GM18909 (cell line): ENCODE results near the gene NT5DC2.

ENCODE experiments used
- ATAC-seq: cut with Tn5 transposase; IDR thresholded peaks from one replicate; pipeline ENCODE4 v1.9.1; 2021; ENCODE audit warnings: mild to moderate bottlenecking; ENCODE audit not compliant: unreplicated experiment, poor library complexity

NT5DC2 gene

DNA sequence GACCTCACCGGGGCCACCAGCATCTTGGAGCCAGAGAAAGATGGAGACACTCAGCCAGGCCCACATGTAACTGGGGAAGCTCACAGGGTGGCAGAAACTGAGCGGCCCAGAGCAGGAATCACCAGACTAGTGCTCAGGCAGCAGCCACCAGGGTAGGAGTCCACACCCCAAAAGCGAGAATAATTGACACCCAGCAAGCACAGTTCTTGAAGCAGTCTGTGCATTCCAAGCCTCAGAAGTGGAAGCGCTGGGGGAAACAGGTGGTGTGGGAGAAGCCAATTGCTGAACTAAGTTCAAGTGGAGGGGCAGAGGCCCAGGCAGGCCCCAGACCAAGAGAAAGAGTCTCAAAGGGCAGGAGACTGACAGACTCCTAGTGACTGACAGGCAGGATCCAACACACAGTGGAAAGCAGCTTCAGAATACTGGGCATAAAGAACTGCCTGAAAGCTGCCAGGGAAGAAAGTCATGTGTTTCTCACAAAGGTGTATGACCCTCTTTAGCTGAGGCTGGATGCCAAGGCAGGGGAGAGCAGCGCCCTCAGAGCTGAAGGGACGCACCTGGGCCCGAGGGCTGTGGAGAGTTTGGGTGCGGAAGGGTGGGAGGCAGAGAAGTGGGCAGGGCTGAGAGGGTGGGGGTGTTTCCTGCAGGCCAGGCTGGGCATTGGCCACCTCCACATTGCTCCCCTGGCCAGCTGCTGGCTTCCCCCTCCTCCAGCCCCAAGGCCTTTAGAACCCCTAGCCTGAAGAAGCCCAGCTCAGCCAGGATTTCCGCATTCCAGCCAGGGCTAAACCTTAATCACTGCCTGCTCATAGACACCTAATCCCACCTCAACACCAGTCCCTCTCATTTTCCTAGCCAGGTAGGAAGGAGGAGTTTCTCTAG lies 7.7 kb downstream of the NT5DC2 start:
- no peak for ATAC-seq

GRCh38 chr3:52524752-52525679 lies 8.6 kb downstream of the NT5DC2 start:
- ATAC-seq, result no peak

DNA sequence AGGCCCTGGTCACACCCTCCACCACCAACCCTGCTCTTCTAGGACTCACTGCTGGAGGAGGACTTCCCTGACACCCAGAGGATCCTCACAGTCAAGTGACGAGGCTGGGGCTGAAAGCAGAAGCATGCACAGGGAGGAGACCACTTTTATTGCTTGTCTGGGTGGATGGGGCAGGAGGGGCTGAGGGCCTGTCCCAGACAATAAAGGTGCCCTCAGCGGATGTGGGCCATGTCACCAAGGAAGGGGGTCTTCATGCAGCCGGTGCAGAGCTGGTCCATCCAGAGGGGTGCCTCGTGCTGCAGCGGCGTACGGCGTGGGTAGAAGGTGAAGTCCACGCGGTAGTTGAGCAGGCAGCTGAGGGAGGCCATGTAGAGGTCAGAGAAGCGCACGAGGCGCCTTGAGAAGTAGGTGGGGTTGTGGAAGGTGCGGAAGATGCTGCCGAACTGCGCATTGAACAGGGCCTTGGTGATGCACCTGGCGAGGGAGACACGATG lies 9.4 kb downstream of the NT5DC2 start:
- no peak for ATAC-seq

GRCh38 chr3:52523386-52524257 lies 10.0 kb downstream of the NT5DC2 start:
- no peak for ATAC-seq

- no peak for ATAC-seq
Measured at GRCh38 chr3:52522651-52523251, 10.9 kb downstream of the NT5DC2 start.

GRCh38 chr3:52521881-52522650 lies 11.6 kb downstream of the NT5DC2 start:
- no peak for ATAC-seq

DNA sequence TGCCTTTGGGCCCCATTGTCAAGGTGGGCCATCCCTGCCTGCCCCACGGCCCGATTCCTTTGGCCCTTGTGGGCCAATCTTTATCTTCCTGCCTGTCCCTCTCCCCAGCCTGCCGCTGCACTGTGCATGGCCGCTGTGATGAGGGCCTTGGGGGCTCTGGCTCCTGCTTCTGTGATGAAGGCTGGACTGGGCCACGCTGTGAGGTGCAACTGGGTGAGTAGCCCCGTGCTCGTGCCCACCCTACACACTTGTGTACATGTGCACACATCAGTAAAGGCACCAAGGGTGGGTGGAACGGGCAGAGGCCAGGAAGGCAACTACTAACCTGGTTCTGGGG lies 12.2 kb downstream of the NT5DC2 start:
- no peak for ATAC-seq

- no peak for ATAC-seq
Measured at GRCh38 chr3:52520716-52521487, 12.8 kb downstream of the NT5DC2 start.

DNA sequence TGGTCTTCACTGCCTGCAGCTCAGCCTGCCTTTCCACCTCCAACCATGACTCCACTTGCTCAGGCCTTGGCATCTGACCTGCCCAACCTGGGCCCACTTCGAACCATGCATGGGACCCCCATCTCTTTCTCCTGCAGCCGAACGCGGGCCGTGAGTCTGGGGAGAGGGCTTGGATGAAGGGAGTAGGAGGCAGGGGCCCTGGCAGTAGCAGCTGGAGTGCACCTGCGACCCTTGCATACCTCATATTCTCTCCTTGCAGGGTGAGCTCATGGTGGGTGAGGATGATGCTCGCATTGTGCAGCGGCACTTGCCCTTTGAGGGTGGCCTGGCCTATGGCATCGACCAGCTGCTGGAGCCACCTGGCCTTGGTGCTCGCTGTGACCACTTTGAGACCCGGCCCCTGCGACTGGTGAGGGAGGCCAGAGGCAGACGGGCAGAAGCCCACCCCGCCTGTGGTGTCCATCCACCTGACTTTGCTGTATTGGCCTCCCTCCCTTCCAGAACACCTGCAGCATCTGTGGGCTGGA lies 13.5 kb downstream of the NT5DC2 start:
- no peak for ATAC-seq

DNA sequence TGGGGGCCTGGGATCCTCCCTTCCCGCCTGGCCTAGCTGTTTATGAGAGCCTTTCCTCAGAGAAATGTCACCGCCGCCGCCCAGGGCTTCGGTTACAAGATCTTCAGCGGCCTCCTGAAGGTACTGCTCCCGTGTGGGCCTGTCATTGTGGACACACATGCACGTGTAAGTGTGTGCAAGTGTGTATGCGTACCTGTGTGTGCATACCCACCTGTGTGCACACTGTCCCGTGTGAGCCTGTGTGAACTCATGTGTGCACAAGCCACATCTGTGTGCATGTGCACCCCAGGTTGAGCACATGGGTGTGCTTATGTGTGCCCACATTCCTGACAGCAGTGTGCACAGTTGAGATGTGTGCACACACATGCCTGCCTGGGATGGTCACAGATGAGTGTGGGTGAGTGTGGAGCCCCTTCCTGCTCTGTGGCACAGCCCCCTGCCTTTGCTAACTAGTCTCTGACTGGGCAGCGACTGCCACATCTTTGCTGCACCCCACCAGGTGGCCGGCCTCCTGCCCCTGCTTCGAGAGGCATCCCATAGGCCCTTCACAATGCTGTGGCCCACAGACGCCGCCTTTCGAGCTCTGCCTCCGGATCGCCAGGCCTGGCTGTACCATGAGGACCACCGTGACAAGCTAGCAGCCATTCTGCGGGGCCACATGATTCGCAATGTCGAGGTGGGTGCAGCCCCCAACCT lies 14.1 kb downstream of the NT5DC2 start:
- no peak for ATAC-seq

DNA sequence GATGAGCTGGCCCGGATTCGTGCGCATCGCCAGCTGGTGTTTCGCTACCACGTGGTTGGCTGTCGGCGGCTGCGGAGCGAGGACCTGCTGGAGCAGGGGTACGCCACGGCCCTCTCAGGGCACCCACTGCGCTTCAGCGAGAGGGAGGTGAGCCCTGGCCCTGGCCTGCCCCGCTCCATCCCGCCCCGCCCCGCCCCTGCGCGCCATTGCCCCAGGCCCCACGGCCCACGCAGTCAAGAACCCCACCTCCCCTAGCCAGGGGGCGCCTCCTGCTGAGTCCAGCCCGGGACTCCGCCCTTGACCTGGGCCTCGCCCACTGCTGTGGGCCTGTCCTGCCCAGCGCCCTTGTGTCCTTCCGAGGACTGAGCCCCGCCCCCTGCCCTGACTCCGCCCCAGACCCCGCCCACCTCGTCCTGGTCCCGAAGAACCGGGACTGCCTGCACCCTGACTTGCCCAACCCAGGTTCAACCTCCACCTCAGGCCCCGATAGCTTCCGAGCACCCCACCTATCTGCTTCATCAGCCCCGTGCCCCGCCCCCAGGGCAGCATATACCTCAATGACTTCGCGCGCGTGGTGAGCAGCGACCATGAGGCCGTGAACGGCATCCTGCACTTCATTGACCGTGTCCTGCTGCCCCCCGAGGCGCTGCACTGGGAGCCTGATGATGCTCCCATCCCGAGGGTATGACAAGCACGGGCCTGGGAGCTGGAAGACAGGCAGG lies 14.8 kb downstream of the NT5DC2 start:
- ATAC-seq, result no peak

DNA sequence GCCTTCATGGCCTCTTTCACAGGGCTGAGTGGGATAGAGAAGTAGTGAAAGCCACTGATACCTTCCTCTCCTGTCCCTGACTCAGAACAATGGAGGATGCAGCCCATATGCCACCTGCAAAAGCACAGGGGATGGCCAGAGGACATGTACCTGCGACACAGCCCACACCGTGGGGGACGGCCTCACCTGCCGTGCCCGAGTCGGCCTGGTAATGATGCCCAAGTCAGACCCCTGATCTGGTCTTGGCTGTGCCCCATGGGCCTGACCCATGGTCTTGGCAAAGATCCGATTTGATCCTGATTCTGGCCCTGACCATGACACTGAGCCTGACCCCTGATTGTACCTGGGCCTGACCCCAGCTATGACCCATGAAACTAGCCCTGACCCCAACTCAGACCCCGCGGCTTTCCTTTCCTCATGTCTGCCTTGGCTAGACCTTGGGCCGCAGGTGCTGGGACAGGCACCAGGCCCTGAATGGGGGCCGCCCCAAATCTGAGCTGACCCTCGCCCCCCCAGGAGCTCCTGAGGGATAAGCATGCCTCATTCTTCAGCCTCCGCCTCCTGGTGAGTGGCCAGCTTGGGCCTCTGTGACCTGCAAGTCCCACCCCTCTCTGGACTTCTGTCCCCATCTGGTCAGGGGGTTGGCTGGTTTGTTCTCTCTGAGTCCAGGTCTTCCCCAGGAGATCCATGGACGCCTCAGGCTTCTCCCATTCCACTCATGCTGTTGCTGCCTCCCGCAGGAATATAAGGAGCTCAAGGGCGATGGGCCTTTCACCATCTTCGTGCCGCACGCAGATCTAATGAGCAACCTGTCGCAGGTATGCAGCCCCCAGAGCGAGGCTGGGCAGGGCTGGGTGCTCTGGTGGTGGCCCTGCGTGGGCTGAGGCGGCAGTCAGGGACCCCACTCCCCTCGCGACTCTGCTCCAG lies 15.6 kb downstream of the NT5DC2 start:
- ATAC-seq, result no peak

GRCh38 chr3:52516509-52517195 lies 17.0 kb downstream of the NT5DC2 start:
- ATAC-seq, result no peak

- ATAC-seq, result no peak
Measured at GRCh38 chr3:52515192-52515591, 18.5 kb downstream of the NT5DC2 start.

DNA sequence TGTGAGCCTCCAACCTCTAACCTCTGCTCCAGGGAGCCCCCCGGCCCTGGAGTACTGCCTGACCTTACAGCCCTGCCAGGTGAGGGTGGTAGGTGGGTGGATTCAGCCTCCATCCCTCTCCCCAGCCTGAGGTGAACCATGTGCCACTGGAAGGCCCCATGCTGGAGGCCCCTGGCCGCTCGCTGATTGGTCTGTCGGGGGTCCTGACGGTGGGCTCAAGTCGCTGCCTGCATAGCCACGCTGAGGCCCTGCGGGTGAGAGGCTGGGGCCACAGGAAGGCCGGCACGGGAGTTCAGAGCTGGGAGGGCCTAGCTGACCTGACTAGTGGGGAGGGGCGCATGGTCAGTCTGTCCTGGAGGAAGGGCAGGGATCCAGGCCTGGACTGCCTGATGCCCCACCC lies 19.1 kb downstream of the NT5DC2 start:
- no peak for ATAC-seq
